Measurements from ENCODE around the gene TCP11.

- no peak for TF ChIP-seq POLR2AphosphoS5 (IDR thresholded peaks at IDR 0.05)
- no peak for TF ChIP-seq CTCF (IDR thresholded peaks at IDR 0.05 in 8 of 11, conservative IDR thresholded peaks at IDR 0.05 in 3 of 11)
- no peak for TF ChIP-seq POLR2A (IDR thresholded peaks at IDR 0.05)
Measured at GRCh38 chr6:35166116-35166515, 25.0 kb upstream of the TCP11 start.
